ENCODE results near the gene C19orf44.

C19orf44 gene

GRCh38 chr19:16518061-16518460 is 21.9 kb downstream of the C19orf44 start:
- DNase-seq (ENCODE audit: low spot score), result no peak

- no peak for DNase-seq (ENCODE audit: low spot score)
These were observed 22.5 kb downstream of the C19orf44 start for GRCh38 chr19:16518483-16519229.

- DNase-seq (ENCODE audit: low spot score), result no peak
These were observed 23.1 kb downstream of the C19orf44 start for GRCh38 chr19:16519230-16519687.

GRCh38 chr19:16520074-16520973 is 24.1 kb downstream of the C19orf44 start:
- DNase-seq (ENCODE audit: low spot score), result no peak

- no peak for DNase-seq (ENCODE audit: low spot score)
These were observed 24.9 kb downstream of the C19orf44 start for GRCh38 chr19:16520986-16521624.

GRCh38 chr19:16521715-16522289 is 25.6 kb downstream of the C19orf44 start:
- DNase-seq (ENCODE audit: low spot score), result no peak

GRCh38 chr19:16522559-16523377 is 26.6 kb downstream of the C19orf44 start:
- DNase-seq (ENCODE audit: low spot score), result no peak

GRCh38 chr19:16524991-16525734 is 29.0 kb downstream of the C19orf44 start:
- DNase-seq (ENCODE audit: low spot score), result no peak

GRCh38 chr19:16525751-16526481 is 29.7 kb downstream of the C19orf44 start:
- no peak for DNase-seq (ENCODE audit: low spot score)

GRCh38 chr19:16527334-16527935 is 31.2 kb downstream of the C19orf44 start:
- DNase-seq (ENCODE audit: low spot score), result no peak

- DNase-seq (ENCODE audit: low spot score), result no peak
These were observed 31.9 kb downstream of the C19orf44 start for GRCh38 chr19:16527971-16528521.

GRCh38 chr19:16529466-16530144 is 33.4 kb downstream of the C19orf44 start:
- no peak for DNase-seq (ENCODE audit: low spot score)

GRCh38 chr19:16530540-16531379 is 34.6 kb downstream of the C19orf44 start:
- no peak for DNase-seq (ENCODE audit: low spot score)

GRCh38 chr19:16531380-16531669 is 35.1 kb downstream of the C19orf44 start:
- no peak for DNase-seq (ENCODE audit: low spot score)

GRCh38 chr19:16532440-16533234 is 36.4 kb downstream of the C19orf44 start:
- no peak for DNase-seq (ENCODE audit: low spot score)

- DNase-seq (ENCODE audit: low spot score), result no peak
These were observed 39.2 kb downstream of the C19orf44 start for GRCh38 chr19:16535381-16535780.

- no peak for DNase-seq (ENCODE audit: low spot score)
These were observed 39.9 kb downstream of the C19orf44 start for GRCh38 chr19:16536130-16536529.
